ENCODE data around the gene GJC2.

DNA sequence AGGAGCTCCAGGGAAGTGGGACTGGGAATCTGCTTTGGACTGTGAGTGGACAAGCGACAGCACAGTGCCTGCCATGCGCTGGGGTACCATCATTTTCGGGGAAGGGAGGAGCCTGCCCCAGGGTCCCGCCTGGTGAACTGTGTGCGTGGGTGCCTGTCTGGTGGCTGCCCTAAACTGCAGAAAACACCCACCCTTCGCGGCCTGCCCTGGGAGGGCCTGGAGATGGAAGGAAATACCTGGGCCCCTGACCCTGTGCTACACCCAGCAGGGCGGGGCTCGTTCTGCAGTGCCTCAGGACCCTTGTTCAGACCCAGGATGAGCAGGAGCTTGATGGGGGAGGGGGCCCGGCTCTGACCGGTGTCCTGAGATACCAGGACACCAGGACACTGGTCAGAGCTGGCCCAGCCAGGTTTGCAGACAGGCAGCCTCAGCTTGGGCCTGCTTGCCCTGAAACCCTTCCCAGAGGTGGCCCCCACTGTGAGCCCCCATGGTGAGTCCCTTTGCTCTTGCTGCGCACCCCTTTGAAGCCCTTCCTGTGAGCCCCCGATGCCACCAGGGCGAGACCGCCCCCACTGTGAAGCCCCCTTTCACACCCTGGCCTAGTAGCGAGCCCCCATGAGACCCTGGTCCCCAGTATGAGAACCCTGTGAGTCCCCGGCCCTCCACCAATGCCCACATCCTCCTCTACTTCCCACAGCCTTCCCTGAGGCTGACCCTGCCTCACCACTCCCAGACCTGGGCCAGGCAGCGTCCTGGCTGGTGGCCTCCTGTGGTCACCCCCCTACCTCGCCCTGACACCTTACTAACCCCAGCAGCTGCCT is 2.6 kb downstream of the GJC2 start:
- no peak for TF ChIP-seq FOXA1 (IDR thresholded peaks at IDR 0.05)
- no peak for TF ChIP-seq NFRKB (IDR thresholded peaks at IDR 0.05)
- no peak for TF ChIP-seq SUZ12 (IDR thresholded peaks at IDR 0.05)
- TF ChIP-seq L3MBTL2 (conservative IDR thresholded peaks at IDR 0.05), result no peak
- no peak for TF ChIP-seq FOXM1 (IDR thresholded peaks at IDR 0.05; ENCODE audit: borderline replicate concordance)
- no peak for TF ChIP-seq SP1 (IDR thresholded peaks at IDR 0.05)
- TF ChIP-seq FOXK2 (IDR thresholded peaks at IDR 0.05), result no peak
- no peak for TF ChIP-seq TARDBP (IDR thresholded peaks at IDR 0.05)
- TF ChIP-seq ARNT (IDR thresholded peaks at IDR 0.05), result no peak
- TF ChIP-seq BHLHE40 (IDR thresholded peaks at IDR 0.05; ENCODE audit: borderline replicate concordance), result no peak

Data from HEK293T (cell line).